H1 (cell line): ENCODE results near the gene RERE. TPM values are rescaled to one million over a fixed set of nuclear protein-coding genes. Genes with fewer than 3 reads are reported as not detected.

Source experiments
- CTCF ChIA-PET: fragments of 300-600 bp; sonication (Branson Sonifier 250); formaldehyde crosslinking; loops from one replicate; lab custom pipeline; 2021; ENCODE audit not compliant: partially characterized antibody; lab: Charles Lee
- POLR2A ChIA-PET: fragments of 300-600 bp; sonication (Branson Sonifier 250); formaldehyde crosslinking; loops from one replicate; lab custom pipeline; 2021; ENCODE audit warnings: inconsistent platforms; ENCODE audit not compliant: partially characterized antibody; lab: Charles Lee
- DNase-seq, 2 experiments: peaks; one replicate each; pipeline versions ENCODE4 v3.0.0 to v3.0.0-alpha.2; 2010 to 2022; ENCODE audit warnings: low spot score in 2 of 2, low read depth in 1 of 2, mixed read lengths in 1 of 2
- FAIRE-seq: peaks from 2 replicates; lab custom pipeline; 2011; peaks lifted over from hg19 to GRCh38; lab: Jason Lieb, UNC
- H2AFZ ChIP-seq: 2 replicates; pipeline ENCODE4 v1.8.1; 2012; ENCODE audit warnings: low read length, inconsistent platforms
- H2AK5ac ChIP-seq: 2 replicates; pipeline ENCODE4 v1.6.1; 2013; ENCODE audit warnings: low read depth, low read length
- H2BK120ac ChIP-seq: replicated peaks from 2 replicates; pipeline ENCODE3; 2013; ENCODE audit warnings: low read depth, low read length, inconsistent platforms
- H2BK12ac ChIP-seq: 2 replicates; pipeline ENCODE4 v1.6.1; 2013; ENCODE audit warnings: low read depth, low read length
- H2BK15ac ChIP-seq: 2 replicates; pipeline ENCODE4 v1.6.1; 2013; ENCODE audit warnings: low read length
- H2BK20ac ChIP-seq: 2 replicates; pipeline ENCODE4 v1.6.1; 2013; ENCODE audit warnings: low read length
- H2BK5ac ChIP-seq: 2 replicates; pipeline ENCODE4 v1.6.1; 2013; ENCODE audit warnings: low read depth, low read length
- H3K14ac ChIP-seq: 2 replicates; pipeline ENCODE4 v1.6.1; 2013; ENCODE audit warnings: inconsistent platforms; ENCODE audit not compliant: insufficient read length
- H3K18ac ChIP-seq: 2 replicates; pipeline ENCODE4 v1.6.1; 2013; ENCODE audit warnings: low read length; ENCODE audit errors: extremely low read depth
- H3K23ac ChIP-seq: 2 replicates; pipeline ENCODE4 v1.6.1; 2013; ENCODE audit warnings: inconsistent platforms; ENCODE audit not compliant: insufficient read length
- H3K23me2 ChIP-seq: 2 replicates; pipeline ENCODE4 v1.6.1; 2013; ENCODE audit warnings: low read depth, low read length
- H3K27ac ChIP-seq: 2 replicates; pipeline ENCODE4 v1.6.1; 2011; ENCODE audit warnings: low read depth, low read length, inconsistent platforms
- H3K27me3 ChIP-seq, 4 experiments: replicated peaks in 1 of 4; 1 replicate in 1 of 4; 2 replicates in 3 of 4; pipeline versions ENCODE4 v1.6.1 to v1.8.1; 2011 to 2013; ENCODE audit warnings: low read length in 3 of 4, mild to moderate bottlenecking in 3 of 4, inconsistent platforms in 2 of 4, mixed read lengths in 2 of 4, moderate library complexity in 1 of 4; ENCODE audit not compliant: control insufficient read depth in 3 of 4, insufficient read depth in 3 of 4; ENCODE audit errors: extremely low read depth in 1 of 4
- H3K36me3 ChIP-seq, 4 experiments: 2 replicates each; pipeline versions ENCODE4 v1.6.1 to v1.8.1; 2011 to 2013; ENCODE audit warnings: mild to moderate bottlenecking in 4 of 4, low read length in 3 of 4, moderate library complexity in 2 of 4, control low read depth in 1 of 4, inconsistent platforms in 1 of 4; ENCODE audit not compliant: insufficient read depth in 4 of 4, control insufficient read depth in 2 of 4
- H3K4ac ChIP-seq: replicated peaks from 2 replicates; pipeline ENCODE3; 2013; ENCODE audit warnings: low read length, low read depth, mixed read lengths, inconsistent platforms; ENCODE audit not compliant: insufficient read length
- H3K4me1 ChIP-seq, 4 experiments: replicated peaks in 1 of 4; 1 replicate in 1 of 4; 2 replicates in 3 of 4; pipeline versions ENCODE4 v1.6.1 to v1.8.1; 2011 to 2013; ENCODE audit warnings: low read length in 3 of 4, inconsistent platforms in 2 of 4, mixed read lengths in 1 of 4; ENCODE audit not compliant: insufficient read depth in 4 of 4, control insufficient read depth in 3 of 4
- H3K4me2 ChIP-seq, 2 experiments: 2 replicates each; pipeline versions ENCODE4 v1.6.1 to v1.8.1; 2011 to 2013; ENCODE audit warnings: low read depth in 2 of 2, low read length in 2 of 2, control low read depth in 1 of 2, inconsistent platforms in 1 of 2, mild to moderate bottlenecking in 1 of 2; ENCODE audit not compliant: insufficient read depth in 1 of 2
- H3K4me3 ChIP-seq, 4 experiments: fragments of 200-600, 300-600 bp in 1 of 4; sonication (generic), shearing (Covaris generic), sonication (Bioruptor Twin) in 1 of 4; 2 replicates each; pipeline versions ENCODE4 v1.5.1 to v1.8.1; 2011 to 2016; ENCODE audit warnings: low read length in 4 of 4, low read depth in 3 of 4, control low read depth in 2 of 4, inconsistent platforms in 2 of 4, mild to moderate bottlenecking in 2 of 4, mixed read lengths in 1 of 4, moderate library complexity in 1 of 4; ENCODE audit not compliant: insufficient read depth in 2 of 4; ENCODE audit errors: extremely low read depth in 1 of 4
- H3K56ac ChIP-seq: replicated peaks from 2 replicates; pipeline ENCODE3; 2013; ENCODE audit warnings: low read depth, mild to moderate bottlenecking, mixed read lengths, low read length, inconsistent platforms; ENCODE audit not compliant: insufficient read length
- H3K79me1 ChIP-seq: 2 replicates; pipeline ENCODE4 v1.6.1; 2013; ENCODE audit warnings: low read depth, low read length, control low read depth
- H3K79me2 ChIP-seq, 2 experiments: 2 replicates each; pipeline versions ENCODE4 v1.6.1 to v1.8.1; 2012 to 2013; ENCODE audit warnings: low read length in 2 of 2, mild to moderate bottlenecking in 2 of 2, inconsistent platforms in 1 of 2; ENCODE audit not compliant: insufficient read depth in 2 of 2, control insufficient read depth in 1 of 2
- H3K9ac ChIP-seq, 4 experiments: replicated peaks in 1 of 4; 1 replicate in 1 of 4; 2 replicates in 3 of 4; pipeline versions ENCODE4 v1.6.1 to v1.8.1; 2011 to 2013; ENCODE audit warnings: low read depth in 3 of 4, low read length in 3 of 4, control low read depth in 2 of 4, mild to moderate bottlenecking in 2 of 4, moderate library complexity in 2 of 4, inconsistent platforms in 1 of 4; ENCODE audit errors: extremely low read depth in 1 of 4
- H3K9me3 ChIP-seq, 2 experiments: 2 replicates each; pipeline versions ENCODE4 v1.6.1 to v1.8.1; 2012 to 2013; ENCODE audit warnings: mild to moderate bottlenecking in 2 of 2, moderate library complexity in 2 of 2, control low read depth in 1 of 2, inconsistent platforms in 1 of 2, low read depth in 1 of 2, low read length in 1 of 2, mixed read lengths in 1 of 2; ENCODE audit not compliant: insufficient read depth in 2 of 2
- H4K20me1 ChIP-seq, 2 experiments: replicated peaks in 1 of 2; 2 replicates each; pipeline versions ENCODE3 to v1.8.1; 2011 to 2013; ENCODE audit warnings: inconsistent platforms in 2 of 2, low read length in 2 of 2, mild to moderate bottlenecking in 1 of 2; ENCODE audit not compliant: insufficient read depth in 2 of 2, control insufficient read depth in 1 of 2
- H4K5ac ChIP-seq: 2 replicates; pipeline ENCODE4 v1.6.1; 2013; ENCODE audit warnings: low read length, low read depth, mixed read lengths, inconsistent platforms; ENCODE audit not compliant: insufficient read length
- H4K8ac ChIP-seq: 2 replicates; pipeline ENCODE4 v1.8.0; 2013; ENCODE audit warnings: mild to moderate bottlenecking, moderate library complexity, low read length, inconsistent platforms; ENCODE audit not compliant: insufficient read depth; ENCODE audit errors: extremely low read depth
- H4K91ac ChIP-seq: replicated peaks from 2 replicates; pipeline ENCODE3; 2013; ENCODE audit warnings: low read length, mixed read lengths, inconsistent platforms; ENCODE audit not compliant: insufficient read length
- BRCA1 ChIP-seq: IDR thresholded peaks from 2 replicates; pipeline ENCODE4 v1.6.1; 2012; ENCODE audit warnings: low read depth, low read length, improper control_type of control experiment
- EZH2 ChIP-seq: fragments of 200-600 bp; sonication (generic); IDR thresholded peaks from 2 replicates; pipeline ENCODE4 v1.7.1; 2012; ENCODE audit warnings: low read depth, mild to moderate bottlenecking, moderate library complexity, low read length, inconsistent platforms; ENCODE audit not compliant: severe bottlenecking
- FOSL1 ChIP-seq: IDR thresholded peaks from 2 replicates; pipeline ENCODE4 v1.6.1; 2011; ENCODE audit warnings: mild to moderate bottlenecking, low read depth, low read length, moderate library complexity; ENCODE audit not compliant: insufficient read depth
- GTF2F1 ChIP-seq: IDR thresholded peaks from 2 replicates; pipeline ENCODE4 v1.6.1; 2012; ENCODE audit warnings: low read depth, low read length, improper control_type of control experiment, borderline replicate concordance
- PHF8 ChIP-seq: fragments of 200-600 bp; sonication (generic); conservative IDR thresholded peaks from 2 replicates; pipeline ENCODE4 v1.7.1; 2012; ENCODE audit warnings: low read depth, mild to moderate bottlenecking, inconsistent platforms, low read length, moderate library complexity
- RBBP5 ChIP-seq: IDR thresholded peaks from 2 replicates; pipeline ENCODE4 v1.7.1; 2012; ENCODE audit warnings: low read depth, mild to moderate bottlenecking, inconsistent platforms, low read length, moderate library complexity, borderline replicate concordance
- RNF2 ChIP-seq: fragments of 200-900, 300-1000 bp; sonication (generic); IDR thresholded peaks from 2 replicates; pipeline ENCODE4 v1.7.1; 2016; ENCODE audit warnings: borderline replicate concordance, low read depth, mild to moderate bottlenecking, antibody characterized with exemption, low read length; ENCODE audit not compliant: poor library complexity, severe bottlenecking; ENCODE audit errors: missing control alignments
- SIN3A ChIP-seq, 2 experiments: IDR thresholded peaks in 1 of 2; conservative IDR thresholded peaks in 1 of 2; 2 replicates each; pipeline ENCODE4 v1.6.1; 2011 to 2012; ENCODE audit warnings: low read length in 2 of 2, improper control_type of control experiment in 1 of 2, low read depth in 1 of 2, mild to moderate bottlenecking in 1 of 2
- SP1 ChIP-seq: IDR thresholded peaks from 2 replicates; pipeline ENCODE4 v1.6.1; 2011; ENCODE audit warnings: low read depth, low read length
- TEAD4 ChIP-seq: IDR thresholded peaks from 2 replicates; pipeline ENCODE4 v1.6.1; 2012; ENCODE audit warnings: low read depth, low read length, inconsistent platforms, mixed read lengths
- YY1 ChIP-seq: IDR thresholded peaks from 2 replicates; pipeline ENCODE4 v1.6.1; 2011; ENCODE audit warnings: low read depth, mild to moderate bottlenecking, low read length
- WGBS, 2 experiments: shearing (Covaris generic) in 1 of 2; methylation state at CpG; one replicate each; pipeline versions ENCODE4 v1.1.6 to v1.1.7; 2013 to 2015; ENCODE audit warnings: low lambda C conversion rate in 2 of 2, mixed read lengths in 2 of 2, inconsistent platforms in 1 of 2, low coverage in 1 of 2, missing lambda C conversion rate in 1 of 2; ENCODE audit not compliant: insufficient replicate concordance in 2 of 2, insufficient coverage in 1 of 2, insufficient read length in 1 of 2; ENCODE audit errors: extremely low coverage in 1 of 2, missing lambda C conversion rate in 1 of 2; 5-methylcytosine and 5-hydroxymethylcytosine counted together
- polyA plus RNA-seq, 7 experiments: library from polyadenylated mRNA; depleted of rRNA in 3 of 7; stranded (reverse) in 5 of 7; unstranded in 2 of 7; fragments of >200 nt in 5 of 7; fragments of 200-250 nt in 2 of 7; gene quantifications; 1 replicate in 5 of 7; 2 replicates in 1 of 7; 4 replicates in 1 of 7; pipeline versions ENCODE4 v1.2.1 to v1.2.3, GENCODE V29; 2011 to 2013; ENCODE audit warnings: missing spikeins in 2 of 7, mixed read lengths in 2 of 7
- total RNA-seq: library from RNA; stranded (reverse); fragmentation: NEBNext Ultra II Directional; extraction: Animal tissue kit (Norgen Biotek cat#: 25700); gene quantifications from 2 replicates; pipeline ENCODE4 v1.2.1, GENCODE V29; 2021
- TF ChIP-seq, protein P1 (sequence below): IDR thresholded peaks from 2 replicates; pipeline ENCODE4 v1.6.1; 2012; ENCODE audit warnings: inconsistent platforms

Gene RERE
- total and polyA plus RNA-seq, 2 of the 8 experiments (the other 6 are each of a cell fraction or from before 2014, with no cell fraction given): 15.3 to 142 TPM

DNA sequence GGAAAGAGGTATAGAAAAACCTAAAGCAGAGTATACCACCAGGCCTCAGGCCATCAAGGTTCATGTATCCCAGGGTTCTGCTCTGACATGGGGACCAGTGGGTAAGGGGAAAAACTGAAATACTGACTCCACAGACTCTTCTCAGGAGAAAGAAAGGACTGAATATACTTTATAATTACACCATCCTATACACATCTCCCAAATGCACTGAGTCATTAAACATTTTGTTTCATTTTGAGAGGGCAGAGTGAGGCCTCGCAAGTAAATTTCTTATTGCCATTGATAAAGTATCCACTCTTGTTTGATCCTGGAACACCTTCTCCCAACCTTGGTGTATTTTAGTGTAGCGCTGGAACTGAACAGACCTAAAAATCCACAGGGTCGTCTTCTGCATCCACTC lies 251.6 kb downstream of the RERE start:
- Histone ChIP-seq H4K5ac (no peak overlapping the region), H3K36me3 (no peaks in the 10 kb centered on the region), H3K9me3 (no peaks in the 10 kb centered on the region), H4K8ac (no peak overlapping the region; the same call in 1 of the 2 replicates), H3K4me1 (peaks cover 0 to 6% (median 3%) of the 10 kb centered on the region in 4 experiments; a peak in 2 of 7 replicates), H3K14ac (no peak overlapping the region), H2BK120ac (no peak overlapping the region), H3K79me1 (peaks cover 4% of the 10 kb centered on the region; the same call in 1 of the 2 replicates), H3K56ac (no peak overlapping the region), H2AFZ (no peak overlapping the region), H3K4me2 (no peak overlapping the region), H3K79me2 (peaks cover 2 to 79% of the 10 kb centered on the region in 2 experiments; a peak in 3 of 4 replicates), H4K91ac (no peak overlapping the region), H3K23ac (no peak overlapping the region), H2BK20ac (no peak overlapping the region), H2AK5ac (no peak overlapping the region), H3K4me3 (no peak overlapping the region), H3K27me3 (no peaks in the 10 kb centered on the region), H3K9ac (no peak overlapping the region), H2BK15ac (no peak overlapping the region), H3K23me2 (no peaks in the 10 kb centered on the region; the same call in 1 of the 2 replicates), H4K20me1 (peaks cover 2 to 13% of the 10 kb centered on the region in 2 experiments), H3K18ac (no peak overlapping the region), H3K4ac (no peak overlapping the region), H2BK12ac (no peak overlapping the region), H3K27ac (no peak overlapping the region), H2BK5ac (no peak overlapping the region)
- CTCF ChIA-PET: interaction anchor here (0.6 to 1.5 kb wide), 3 partner anchors 13 to 160 kb away, joined by 3 to 4 read pairs (median 3); no protein-coding TSS in a partner anchor
- POLR2A ChIA-PET: interaction anchor here (1.0 kb wide), 1 partner anchor 13 kb away, joined by 3 read pairs; no protein-coding TSS in a partner anchor
- no peak for FAIRE-seq
- 88% methylated on average over 3 of the region's 3 CpGs; no CpG with 5 or more reads in 1 of the 2 experiments for WGBS, 2 experiments
- DNase-seq: no peak
- TF ChIP-seq EZH2 (no peak), RNF2 (no peak), TEAD4 (no peak), GTF2F1 (no peak), YY1 (no peak), FOSL1 (no peak), RBBP5 (no peak), SP1 (no peak), PHF8 (no peak), BRCA1 (no peak), SIN3A (conservative IDR thresholded peaks at IDR 0.05 in 1 of 2, IDR thresholded peaks at IDR 0.05 in 1 of 2; ENCODE audit: low read depth in 1 of 2, low read length in 2 of 2) (no peak)
- TF ChIP-seq, protein P1, sequence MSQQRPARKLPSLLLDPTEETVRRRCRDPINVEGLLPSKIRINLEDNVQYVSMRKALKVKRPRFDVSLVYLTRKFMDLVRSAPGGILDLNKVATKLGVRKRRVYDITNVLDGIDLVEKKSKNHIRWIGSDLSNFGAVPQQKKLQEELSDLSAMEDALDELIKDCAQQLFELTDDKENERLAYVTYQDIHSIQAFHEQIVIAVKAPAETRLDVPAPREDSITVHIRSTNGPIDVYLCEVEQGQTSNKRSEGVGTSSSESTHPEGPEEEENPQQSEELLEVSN: no peak
